GM21515 (cell line): Measurements from ENCODE around the gene PRRC2C.
A peak's percentile ranks its signal among the peaks of the same experiment; 100 is the strongest.
"Not testable (repeated sequence)": the region's sequence is repeated elsewhere in the genome, so short reads cannot be mapped to it uniquely, and the experiment has no call there.

Experiments
- ATAC-seq: cut with Tn5 transposase; IDR thresholded peaks from one replicate; pipeline ENCODE4 v1.9.1; 2021; ENCODE audit not compliant: unreplicated experiment

The PRRC2C gene

GRCh38 chr1:171485375-171486047 is at the start of gene PRRC2C:
Gene PRRC2C (plus strand): TSS chr1:171485530. CDS start chr1:171512089, 26,559 bp downstream.
- peak; percentile 97 for ATAC-seq

DNA sequence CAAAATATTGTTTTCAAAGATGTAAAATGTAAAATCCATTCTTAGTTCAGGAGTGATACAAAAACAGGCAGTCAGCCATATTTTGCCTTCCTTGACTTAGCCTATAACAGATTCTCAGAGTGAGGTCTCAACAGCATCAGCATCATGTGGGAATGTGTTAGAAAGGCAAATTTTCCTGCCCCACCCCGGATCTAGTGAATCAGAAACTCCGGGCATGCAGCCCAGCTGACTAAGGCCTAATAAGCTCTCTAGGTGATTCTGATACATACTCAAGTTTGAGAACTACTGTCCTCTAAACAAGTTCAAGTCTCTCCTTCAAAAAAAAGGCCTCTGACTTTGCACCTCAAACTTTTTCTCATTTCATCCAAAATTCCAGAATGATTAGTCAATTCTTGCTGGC is 46.9 kb upstream of the PRRC2C start:
- no peak for ATAC-seq

GRCh38 chr1:171440201-171440600 is 45.1 kb upstream of the PRRC2C start:
- not testable (repeated sequence) for ATAC-seq

DNA sequence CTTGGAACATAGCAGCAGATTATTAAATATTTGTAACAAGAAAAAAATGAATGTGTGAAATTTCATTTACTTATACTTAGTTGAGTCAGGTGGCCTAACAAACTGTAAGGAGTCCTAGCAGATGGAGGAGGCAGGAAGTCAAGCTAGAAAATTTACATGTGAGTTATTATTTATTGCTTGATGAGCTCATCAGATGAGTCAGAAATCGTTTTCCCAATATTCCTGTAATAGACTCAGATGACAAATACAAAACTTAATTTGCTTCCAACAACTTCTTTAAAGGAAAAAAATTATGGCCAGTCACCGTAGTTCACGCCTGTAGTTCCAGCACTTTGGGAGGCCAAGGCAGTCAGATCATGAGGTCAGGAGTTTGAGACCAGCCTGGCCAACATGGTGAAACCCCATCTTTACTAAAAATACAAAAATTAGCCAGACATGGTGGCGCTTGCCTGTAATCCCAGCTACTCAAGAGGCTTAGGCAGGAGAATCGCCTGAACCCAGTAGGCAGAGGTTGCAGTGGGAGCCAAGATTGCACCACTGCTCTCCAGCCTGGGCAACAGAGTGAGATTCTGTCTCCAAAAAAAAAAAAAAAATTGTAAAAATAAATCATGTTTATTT is 43.9 kb upstream of the PRRC2C start:
- ATAC-seq, result not testable (repeated sequence)

GRCh38 chr1:171446386-171446785 is 38.9 kb upstream of the PRRC2C start:
- ATAC-seq, result no peak

- ATAC-seq, result no peak
These were observed 29.4 kb upstream of the PRRC2C start for GRCh38 chr1:171455967-171456366.

GRCh38 chr1:171457412-171457811 is 27.9 kb upstream of the PRRC2C start:
- no peak for ATAC-seq

GRCh38 chr1:171460018-171460620 is 25.2 kb upstream of the PRRC2C start:
- ATAC-seq, result no peak

- no peak for ATAC-seq
These were observed 17.7 kb upstream of the PRRC2C start for GRCh38 chr1:171467626-171468025.

GRCh38 chr1:171468120-171468750 is 17.1 kb upstream of the PRRC2C start:
- ATAC-seq, result peak; percentile 71

GRCh38 chr1:171470726-171471125 is 14.6 kb upstream of the PRRC2C start:
- no peak for ATAC-seq

GRCh38 chr1:171472183-171472647 is 13.1 kb upstream of the PRRC2C start:
- no peak for ATAC-seq

GRCh38 chr1:171476829-171477228 is 8.5 kb upstream of the PRRC2C start:
- ATAC-seq, result no peak

- ATAC-seq, result no peak
These were observed 7.5 kb upstream of the PRRC2C start for GRCh38 chr1:171477804-171478203.

DNA sequence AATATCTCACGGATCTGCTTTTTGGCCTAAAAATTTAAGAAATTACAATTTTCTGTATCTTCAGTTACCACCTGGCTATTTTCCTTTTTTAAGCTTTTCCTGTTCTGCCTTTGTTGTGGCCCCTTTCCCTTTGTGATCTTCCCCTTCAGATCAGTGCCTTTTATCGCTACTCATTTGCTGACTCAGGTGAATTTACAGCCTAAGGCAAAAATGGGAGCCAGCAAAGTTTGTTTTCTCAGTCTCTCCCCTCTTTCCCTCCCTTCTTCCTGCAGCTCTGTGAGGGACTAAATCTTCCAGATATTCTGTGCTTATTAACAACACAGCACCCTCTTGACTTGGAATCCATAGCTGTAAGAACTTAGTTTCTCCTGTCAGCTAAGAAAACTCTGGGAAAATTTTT is 5.3 kb upstream of the PRRC2C start:
- ATAC-seq, result no peak

DNA sequence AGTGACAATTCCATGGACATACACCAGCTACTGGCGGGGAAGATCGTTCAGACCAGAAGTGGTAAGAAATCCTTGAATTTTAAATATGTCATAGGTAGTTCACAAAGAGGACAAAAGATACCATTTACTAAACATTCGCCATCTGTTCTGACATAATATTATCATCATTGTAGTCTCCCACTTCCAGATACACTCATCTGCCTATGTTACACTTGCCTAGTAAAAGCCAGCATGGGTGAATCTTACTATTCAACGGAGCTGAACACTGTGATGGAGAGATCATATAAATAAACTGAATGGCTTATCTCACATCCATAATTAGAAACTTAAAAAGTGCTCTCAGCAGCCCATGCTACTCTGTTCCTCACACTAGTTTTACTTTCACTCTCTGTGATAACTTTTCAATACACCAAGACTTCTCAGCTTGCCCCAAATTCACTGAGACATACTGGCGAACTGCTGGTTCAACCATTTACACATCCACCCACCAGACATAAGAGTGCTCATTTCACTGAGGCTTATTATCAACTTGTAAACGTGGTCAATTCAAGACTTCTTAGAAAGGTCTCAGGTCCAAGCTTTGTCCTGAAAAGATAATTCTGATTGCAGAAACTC is 463 bp upstream of the PRRC2C start:
- peak; percentile 59 for ATAC-seq

DNA sequence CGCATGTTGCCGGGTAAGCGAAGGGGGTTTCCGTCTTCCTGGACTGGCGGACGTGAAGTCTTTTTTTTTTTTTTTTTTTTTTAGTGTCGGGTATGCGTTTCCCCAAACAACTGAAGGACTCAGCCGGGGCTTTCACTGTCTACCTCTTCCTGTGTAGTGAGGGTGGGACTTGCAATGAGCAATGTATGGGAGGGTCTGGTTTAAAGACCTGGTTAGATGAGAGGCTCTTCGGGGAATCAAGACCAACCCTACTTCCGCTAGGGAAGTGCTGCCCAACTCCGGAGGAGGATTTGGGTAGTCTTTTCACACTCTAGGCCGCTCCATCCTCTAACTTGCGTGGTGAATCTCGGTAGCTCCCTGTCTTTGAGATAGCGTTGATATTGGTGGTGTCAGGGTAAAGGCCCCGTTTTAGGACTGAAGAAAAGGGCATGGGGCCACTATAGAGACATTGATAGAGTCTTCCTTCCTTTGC is 754 bp downstream of the PRRC2C start:
- ATAC-seq, result peak; percentile 43

DNA sequence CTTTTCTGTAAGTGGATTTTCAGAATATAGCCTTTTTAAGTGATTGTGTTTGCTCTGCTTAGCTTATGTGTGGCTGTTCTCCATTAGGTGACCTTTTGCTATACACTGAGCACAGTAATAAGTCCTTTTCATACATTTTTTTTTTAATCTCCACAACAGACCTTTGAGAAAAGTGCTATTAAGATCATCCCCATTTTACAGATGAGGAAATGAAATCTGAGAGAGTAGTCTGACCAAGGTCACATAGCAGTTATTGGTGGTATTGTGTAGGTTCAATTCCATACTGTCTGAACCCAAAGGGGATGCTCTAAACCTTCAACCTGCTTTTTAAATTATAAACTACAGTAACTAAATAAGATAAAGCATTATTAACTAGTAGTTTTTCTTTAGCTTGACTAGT is 1.7 kb downstream of the PRRC2C start:
- no peak for ATAC-seq

DNA sequence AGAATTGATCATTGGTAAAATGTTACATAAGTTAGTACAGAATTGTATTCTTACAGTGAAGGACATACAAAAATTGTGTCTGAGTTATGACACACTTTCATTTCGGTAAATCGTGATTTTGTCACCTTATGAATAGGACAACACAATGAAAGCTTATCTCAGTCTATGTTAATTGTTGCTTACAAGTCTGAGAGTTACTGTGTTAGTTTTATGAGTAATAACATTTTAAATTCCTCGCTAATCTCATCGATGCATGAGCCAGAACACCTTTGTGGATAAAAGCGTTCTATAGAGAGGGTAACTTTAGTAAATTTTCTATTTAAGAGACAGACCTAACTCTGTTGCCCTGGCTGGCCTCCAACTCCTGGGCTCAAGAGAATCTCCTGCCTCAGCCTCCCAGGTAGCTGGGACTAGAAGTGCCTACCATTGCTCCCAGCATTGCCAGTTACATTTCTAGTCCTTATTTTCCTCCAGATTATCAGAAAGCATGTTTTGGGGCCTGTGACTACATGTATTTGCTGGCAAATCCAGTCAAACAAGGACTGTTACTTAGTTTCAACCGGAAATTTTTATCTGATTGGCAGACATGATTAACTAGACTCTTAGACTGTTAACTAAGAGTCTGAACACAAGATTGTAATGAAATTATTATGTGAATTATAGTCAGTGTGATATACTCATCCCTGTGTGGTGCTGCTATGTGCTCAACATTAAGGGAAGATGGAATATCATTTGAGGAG is 3.0 kb downstream of the PRRC2C start:
- ATAC-seq, result no peak

DNA sequence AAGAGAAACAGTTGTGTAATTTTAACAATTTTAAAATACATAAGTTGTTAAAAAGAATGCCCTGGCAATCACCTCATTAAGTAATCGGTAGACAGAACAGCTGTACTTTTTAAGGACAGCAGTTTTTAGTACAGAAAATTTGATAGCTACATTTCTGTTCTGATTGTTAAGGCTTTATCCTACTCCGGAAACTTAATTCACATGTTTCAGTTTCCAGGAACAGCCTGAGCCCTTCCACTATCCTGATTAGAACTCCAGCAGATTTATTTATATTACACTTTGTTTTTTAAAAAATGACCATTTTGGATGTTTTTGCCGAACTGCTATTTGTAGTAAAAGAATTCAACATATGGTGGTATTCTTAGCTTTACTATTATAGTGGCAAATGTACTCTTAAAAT is 8.7 kb downstream of the PRRC2C start:
- ATAC-seq, result no peak

GRCh38 chr1:171495444-171495843 is 10.1 kb downstream of the PRRC2C start:
- no peak for ATAC-seq
